Stimulated activated naive CD8-positive, alpha-beta T cell treated with anti-CD3 and anti-CD28 coated beads, Interleukin-15, amount 100 ng/mL, for 72 hours (primary cell): ENCODE measurements around the gene NUP214.
"Not testable (repeated sequence)": the region's sequence is repeated elsewhere in the genome, so short reads cannot be mapped to it uniquely, and the experiment has no call there.

Experiments
- ATAC-seq: fragments of 150-1000 bp; cut with Tn5 transposase; 2 replicates; pipeline ENCODE4 v1.10.0; 2021; ENCODE audit warnings: mild to moderate bottlenecking, moderate library complexity
- DNase-seq, 2 donors: peaks; one replicate each; pipeline ENCODE4 v3.0.0; 2021 to 2022
- H3K27ac Mint-ChIP-seq, 2 donors: one replicate each; pipeline ENCODE4 v1.8.0; 2022; ENCODE audit warnings: mild to moderate bottlenecking in 2 of 2, mixed read lengths in 2 of 2, moderate library complexity in 2 of 2
- H3K27me3 Mint-ChIP-seq: one replicate; pipeline ENCODE4 v1.8.0; 2022; ENCODE audit warnings: mixed read lengths
- H3K4me1 Mint-ChIP-seq: one replicate; pipeline ENCODE4 v1.8.0; 2022; ENCODE audit warnings: mild to moderate bottlenecking, mixed read lengths
- H3K4me3 Mint-ChIP-seq, 2 donors: one replicate each; pipeline ENCODE4 v1.8.0; 2022; ENCODE audit warnings: mild to moderate bottlenecking in 2 of 2, mixed read lengths in 2 of 2, moderate library complexity in 1 of 2
- H3K9me3 Mint-ChIP-seq, 2 donors: one replicate each; pipeline ENCODE4 v1.8.0; 2022; ENCODE audit warnings: mixed read lengths in 2 of 2

Gene NUP214

GRCh38 chr9:131258186-131258585 is 132.8 kb downstream of the NUP214 start:
- Mint-ChIP-seq H3K27me3 (no peaks in the 10 kb centered on the region), H3K9me3 (no peaks in the 10 kb centered on the region), H3K4me3 (peak overlapping the region; percentile 11 to 50), H3K4me1 (peaks cover 81% of the 10 kb centered on the region), H3K27ac (peak overlapping the region; percentile 82 to 98)
- DNase-seq (no peak), ATAC-seq (no peak)

- H3K4me1 Mint-ChIP-seq: peaks cover 81% of the 10 kb centered on the region
- peak overlapping the region in 1 of 2 donors; percentile 74 for H3K27ac Mint-ChIP-seq
- H3K27me3 Mint-ChIP-seq: no peaks in the 10 kb centered on the region
- ATAC-seq (no peak), DNase-seq (no peak)
- no peak overlapping the region for H3K4me3 Mint-ChIP-seq
- no peaks in the 10 kb centered on the region for H3K9me3 Mint-ChIP-seq
These were observed 133.5 kb downstream of the NUP214 start for GRCh38 chr9:131258698-131259431.

GRCh38 chr9:131259432-131259898 is 134.1 kb downstream of the NUP214 start:
- H3K4me3 Mint-ChIP-seq: no peak overlapping the region
- DNase-seq (no peak), ATAC-seq (no peak)
- H3K27me3 Mint-ChIP-seq: no peaks in the 10 kb centered on the region
- H3K9me3 Mint-ChIP-seq: no peaks in the 10 kb centered on the region
- peaks cover 81% of the 10 kb centered on the region for H3K4me1 Mint-ChIP-seq
- H3K27ac Mint-ChIP-seq: peak overlapping the region; percentile 86 to 89

- Mint-ChIP-seq H3K9me3 (no peaks in the 10 kb centered on the region), H3K27me3 (no peaks in the 10 kb centered on the region), H3K27ac (no peak overlapping the region), H3K4me1 (peaks cover 81% of the 10 kb centered on the region), H3K4me3 (no peak overlapping the region)
- DNase-seq (no peak), ATAC-seq (no peak)
These were observed 134.7 kb downstream of the NUP214 start for GRCh38 chr9:131259916-131260597.

- ATAC-seq (no peak), DNase-seq (no peak)
- H3K27ac Mint-ChIP-seq: peak overlapping the region in 1 of 2 donors; percentile 76
- H3K27me3 Mint-ChIP-seq: no peaks in the 10 kb centered on the region
- H3K9me3 Mint-ChIP-seq: no peaks in the 10 kb centered on the region
- peaks cover 83% of the 10 kb centered on the region for H3K4me1 Mint-ChIP-seq
- no peak overlapping the region for H3K4me3 Mint-ChIP-seq
These were observed 135.5 kb downstream of the NUP214 start for GRCh38 chr9:131260751-131261452.

GRCh38 chr9:131262327-131263032 is 137.1 kb downstream of the NUP214 start:
- H3K4me1 Mint-ChIP-seq: peaks cover 94% of the 10 kb centered on the region
- H3K9me3 Mint-ChIP-seq: no peaks in the 10 kb centered on the region
- no peaks in the 10 kb centered on the region for H3K27me3 Mint-ChIP-seq
- no peak for ATAC-seq
- H3K27ac Mint-ChIP-seq: peak overlapping the region; percentile 2 to 68
- H3K4me3 Mint-ChIP-seq: peak overlapping the region; percentile 10 to 50
- DNase-seq: no peak

GRCh38 chr9:131263033-131263343 is 137.6 kb downstream of the NUP214 start:
- Mint-ChIP-seq H3K27ac (peak overlapping the region; percentile 2 to 68), H3K4me1 (peaks cover 91% of the 10 kb centered on the region), H3K4me3 (peak overlapping the region; percentile 10 to 50)
- ATAC-seq, H3K9me3 Mint-ChIP-seq, H3K27me3 Mint-ChIP-seq, DNase-seq: not testable (repeated sequence)

GRCh38 chr9:131263701-131264100 is 138.3 kb downstream of the NUP214 start:
- no peaks in the 10 kb centered on the region for H3K27me3 Mint-ChIP-seq
- ATAC-seq: no peak
- no peak for DNase-seq
- no peaks in the 10 kb centered on the region for H3K9me3 Mint-ChIP-seq
- peak overlapping the region; percentile 79 to 81 for H3K4me3 Mint-ChIP-seq
- peaks cover 91% of the 10 kb centered on the region for H3K4me1 Mint-ChIP-seq
- H3K27ac Mint-ChIP-seq: peak overlapping the region; percentile 50 to 87

GRCh38 chr9:131264231-131264630 is 138.8 kb downstream of the NUP214 start:
- DNase-seq: peak in 1 of 2 donors; percentile 47
- peak overlapping the region; percentile 79 to 81 for H3K4me3 Mint-ChIP-seq
- H3K4me1 Mint-ChIP-seq: peaks cover 91% of the 10 kb centered on the region
- H3K9me3 Mint-ChIP-seq: no peaks in the 10 kb centered on the region
- no peaks in the 10 kb centered on the region for H3K27me3 Mint-ChIP-seq
- peak overlapping the region; percentile 50 to 87 for H3K27ac Mint-ChIP-seq
- peak; percentile 29 for ATAC-seq

- H3K27me3 Mint-ChIP-seq: no peaks in the 10 kb centered on the region
- H3K4me1 Mint-ChIP-seq: peaks cover 95% of the 10 kb centered on the region
- peak overlapping the region; percentile 84 to 96 for H3K27ac Mint-ChIP-seq
- no peaks in the 10 kb centered on the region for H3K9me3 Mint-ChIP-seq
- DNase-seq: peak in 1 of 2 donors; percentile 42
- peak; percentile 22 for ATAC-seq
- H3K4me3 Mint-ChIP-seq: peak overlapping the region; percentile 79 to 81
These were observed 141.2 kb downstream of the NUP214 start for GRCh38 chr9:131266266-131267229.

- ATAC-seq: peak; percentile 44
- Mint-ChIP-seq H3K27me3 (no peaks in the 10 kb centered on the region), H3K4me3 (peak overlapping the region; percentile 91 to 92), H3K4me1 (peaks cover 74% of the 10 kb centered on the region), H3K9me3 (no peaks in the 10 kb centered on the region), H3K27ac (peak overlapping the region; percentile 84 to 90)
- peak; percentile 41 to 75 for DNase-seq
These were observed 145.0 kb downstream of the NUP214 start for GRCh38 chr9:131270171-131271015.

GRCh38 chr9:131271016-131271273 is 145.6 kb downstream of the NUP214 start:
- Mint-ChIP-seq H3K27ac (peak overlapping the region; percentile 84 to 90), H3K4me3 (peak overlapping the region; percentile 91 to 92), H3K4me1 (peaks cover 69% of the 10 kb centered on the region)
- H3K9me3 Mint-ChIP-seq, DNase-seq, H3K27me3 Mint-ChIP-seq, ATAC-seq: not testable (repeated sequence)

GRCh38 chr9:131271506-131271931 is 146.1 kb downstream of the NUP214 start:
- H3K9me3 Mint-ChIP-seq: no peaks in the 10 kb centered on the region

GRCh38 chr9:131272212-131272611 is 146.8 kb downstream of the NUP214 start:
- ATAC-seq: no peak
- Mint-ChIP-seq H3K4me3 (peak overlapping the region; percentile 91 to 92), H3K9me3 (no peaks in the 10 kb centered on the region), H3K27ac (peak overlapping the region; percentile 89 to 96), H3K27me3 (no peaks in the 10 kb centered on the region), H3K4me1 (peaks cover 56% of the 10 kb centered on the region)
- DNase-seq: no peak

More at GRCh38 chr9:131271506-131271931, 146.1 kb downstream of the NUP214 start:
- ATAC-seq (no peak), DNase-seq (no peak)
- H3K27me3 Mint-ChIP-seq: no peaks in the 10 kb centered on the region
- H3K4me3 Mint-ChIP-seq: peak overlapping the region; percentile 91 to 92
- peaks cover 63% of the 10 kb centered on the region for H3K4me1 Mint-ChIP-seq
- H3K27ac Mint-ChIP-seq: peak overlapping the region; percentile 87 to 90
